Activated effector memory CD4-positive, alpha-beta T cell treated with anti-CD3 and anti-CD28 coated beads, Interleukin-2, amount 50 U/mL, for 16 hours (primary cell): ENCODE data around the gene ETS1.
A peak's percentile ranks its signal among the peaks of the same experiment; 100 is the strongest.

Experiments used
- DNase-seq: peaks from one replicate; pipeline ENCODE4 v3.0.0-alpha.2; 2020

Gene ETS1

GRCh38 chr11:128616161-128616560 lies 28.8 kb upstream of the ETS1 start:
- no peak for DNase-seq

GRCh38 chr11:128615612-128616011 lies 28.3 kb upstream of the ETS1 start:
- no peak for DNase-seq

- no peak for DNase-seq
These were observed 27.7 kb upstream of the ETS1 start for GRCh38 chr11:128615076-128615475.

GRCh38 chr11:128614026-128614425 lies 26.7 kb upstream of the ETS1 start:
- DNase-seq, result no peak

- DNase-seq, result no peak
These were observed 26.1 kb upstream of the ETS1 start for GRCh38 chr11:128613300-128613995.

- peak; percentile 80 for DNase-seq
These were observed 23.6 kb upstream of the ETS1 start for GRCh38 chr11:128610721-128611617.

- no peak for DNase-seq
These were observed 22.4 kb upstream of the ETS1 start for GRCh38 chr11:128609785-128610184.

- DNase-seq, result no peak
These were observed 21.5 kb upstream of the ETS1 start for GRCh38 chr11:128608746-128609407.

- no peak for DNase-seq
These were observed 20.5 kb upstream of the ETS1 start for GRCh38 chr11:128607819-128608218.

GRCh38 chr11:128604723-128605122 lies 17.4 kb upstream of the ETS1 start:
- no peak for DNase-seq

GRCh38 chr11:128603752-128604414 lies 16.5 kb upstream of the ETS1 start:
- DNase-seq, result no peak

- no peak for DNase-seq
These were observed 15.8 kb upstream of the ETS1 start for GRCh38 chr11:128603003-128603696.

GRCh38 chr11:128599729-128600128 lies 12.4 kb upstream of the ETS1 start:
- DNase-seq, result no peak

- DNase-seq, result no peak
These were observed 11.3 kb upstream of the ETS1 start for GRCh38 chr11:128598506-128599150.

- DNase-seq, result no peak
These were observed 10.7 kb upstream of the ETS1 start for GRCh38 chr11:128598096-128598495.

GRCh38 chr11:128597209-128597608 lies 9.9 kb upstream of the ETS1 start:
- no peak for DNase-seq

GRCh38 chr11:128596250-128596649 lies 8.9 kb upstream of the ETS1 start:
- no peak for DNase-seq

GRCh38 chr11:128595775-128596174 lies 8.4 kb upstream of the ETS1 start:
- no peak for DNase-seq

GRCh38 chr11:128595221-128595620 lies 7.9 kb upstream of the ETS1 start:
- no peak for DNase-seq

- no peak for DNase-seq
These were observed 6.9 kb upstream of the ETS1 start for GRCh38 chr11:128594226-128594625.

- DNase-seq, result no peak
These were observed 5.9 kb upstream of the ETS1 start for GRCh38 chr11:128593281-128593680.

GRCh38 chr11:128592454-128592853 lies 5.1 kb upstream of the ETS1 start:
- no peak for DNase-seq
